Chondrocyte (in vitro differentiated cells): Measurements from ENCODE around the gene CAMK2D. TPM values are rescaled to one million over a fixed set of nuclear protein-coding genes. Genes with fewer than 3 reads are reported as not detected.

Experiments used
- DNase-seq: peaks from one replicate; pipeline ENCODE4 v3.0.0; 2021; ENCODE audit warnings: mixed read lengths, low spot score
- H3K27ac Mint-ChIP-seq: one replicate; pipeline ENCODE4 v1.8.0; 2021; ENCODE audit warnings: mild to moderate bottlenecking, moderate library complexity, mixed read lengths; ENCODE audit not compliant: unreplicated experiment
- H3K27me3 Mint-ChIP-seq: 2 replicates; pipeline ENCODE4 v1.8.0; 2021; ENCODE audit warnings: low read depth, mixed read lengths
- H3K36me3 Mint-ChIP-seq: 2 replicates; pipeline ENCODE4 v1.8.0; 2021; ENCODE audit warnings: low read depth, mixed read lengths
- H3K4me1 Mint-ChIP-seq: 2 replicates; pipeline ENCODE4 v1.8.0; 2021; ENCODE audit warnings: low read depth, mild to moderate bottlenecking, mixed read lengths
- H3K4me3 Mint-ChIP-seq: one replicate; pipeline ENCODE4 v1.8.0; 2021; ENCODE audit warnings: mild to moderate bottlenecking, moderate library complexity, mixed read lengths; ENCODE audit not compliant: unreplicated experiment
- H3K9me3 Mint-ChIP-seq: 2 replicates; pipeline ENCODE4 v1.8.0; 2021; ENCODE audit warnings: low read depth, mixed read lengths
- total RNA-seq: library from RNA; stranded (reverse); gene quantifications from 3 replicates; pipeline ENCODE4 v1.2.1, GENCODE V29; 2021
- TF ChIP-seq, protein P1 (sequence below): fragments of 200-600 bp; sonication (generic); IDR thresholded peaks from 2 replicates; pipeline ENCODE4 v1.5.0; 2021; ENCODE audit warnings: antibody characterized with exemption, mild to moderate bottlenecking, moderate library complexity

The CAMK2D gene
- total RNA-seq, 1 donor from 2014 or later: 73.7 TPM

DNA sequence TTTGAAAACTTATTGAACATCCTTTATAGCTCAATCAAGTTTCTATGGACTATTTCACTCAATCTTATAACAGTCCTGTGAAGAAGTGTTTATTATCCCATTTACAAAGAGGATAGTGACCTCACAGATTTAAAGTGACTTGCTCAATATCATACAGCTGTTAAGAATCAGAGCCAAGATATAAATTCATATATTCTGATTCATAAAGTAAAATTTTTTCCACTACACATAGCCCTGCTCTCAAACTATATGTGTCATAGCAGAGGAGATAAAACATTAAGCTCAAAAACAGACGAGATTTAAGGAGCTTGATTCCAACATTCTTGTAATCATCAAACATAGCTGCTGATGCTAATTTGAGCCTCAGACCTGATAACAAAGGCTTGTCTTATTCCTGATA is 226.8 kb downstream of the CAMK2D start:
- Mint-ChIP-seq H3K4me3 (no peak overlapping the region), H3K9me3 (no peaks in the 10 kb centered on the region), H3K36me3 (peaks cover 13% of the 10 kb centered on the region), H3K27ac (peak overlapping the region; percentile 46), H3K27me3 (no peaks in the 10 kb centered on the region), H3K4me1 (peaks cover 31% of the 10 kb centered on the region)
- TF ChIP-seq, protein P1, sequence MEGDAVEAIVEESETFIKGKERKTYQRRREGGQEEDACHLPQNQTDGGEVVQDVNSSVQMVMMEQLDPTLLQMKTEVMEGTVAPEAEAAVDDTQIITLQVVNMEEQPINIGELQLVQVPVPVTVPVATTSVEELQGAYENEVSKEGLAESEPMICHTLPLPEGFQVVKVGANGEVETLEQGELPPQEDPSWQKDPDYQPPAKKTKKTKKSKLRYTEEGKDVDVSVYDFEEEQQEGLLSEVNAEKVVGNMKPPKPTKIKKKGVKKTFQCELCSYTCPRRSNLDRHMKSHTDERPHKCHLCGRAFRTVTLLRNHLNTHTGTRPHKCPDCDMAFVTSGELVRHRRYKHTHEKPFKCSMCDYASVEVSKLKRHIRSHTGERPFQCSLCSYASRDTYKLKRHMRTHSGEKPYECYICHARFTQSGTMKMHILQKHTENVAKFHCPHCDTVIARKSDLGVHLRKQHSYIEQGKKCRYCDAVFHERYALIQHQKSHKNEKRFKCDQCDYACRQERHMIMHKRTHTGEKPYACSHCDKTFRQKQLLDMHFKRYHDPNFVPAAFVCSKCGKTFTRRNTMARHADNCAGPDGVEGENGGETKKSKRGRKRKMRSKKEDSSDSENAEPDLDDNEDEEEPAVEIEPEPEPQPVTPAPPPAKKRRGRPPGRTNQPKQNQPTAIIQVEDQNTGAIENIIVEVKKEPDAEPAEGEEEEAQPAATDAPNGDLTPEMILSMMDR: no peak
- no peak for DNase-seq

DNA sequence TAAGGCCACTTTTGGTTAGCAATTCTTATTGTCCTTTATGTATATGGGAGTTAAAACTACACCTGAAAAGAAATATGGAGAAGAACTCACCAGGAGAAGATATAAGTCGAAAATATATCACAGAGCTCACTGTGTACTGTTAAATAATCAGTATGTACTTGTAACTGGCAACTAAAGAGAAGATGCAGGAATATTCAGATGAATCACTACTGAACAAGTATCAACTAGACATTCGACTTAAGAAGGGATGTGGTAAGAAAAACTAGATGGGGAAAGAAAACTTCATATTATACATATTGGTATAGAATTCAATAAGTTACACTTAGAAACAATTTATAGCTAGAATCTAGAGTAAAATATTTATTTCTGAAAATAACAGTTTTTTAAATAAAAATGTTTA is 230.0 kb downstream of the CAMK2D start:
- Mint-ChIP-seq H3K27ac (no peak overlapping the region), H3K27me3 (no peaks in the 10 kb centered on the region), H3K36me3 (peaks cover 16% of the 10 kb centered on the region), H3K4me1 (peaks cover 23% of the 10 kb centered on the region), H3K9me3 (no peaks in the 10 kb centered on the region), H3K4me3 (no peak overlapping the region)
- TF ChIP-seq, protein P1: no peak
- DNase-seq: no peak

DNA sequence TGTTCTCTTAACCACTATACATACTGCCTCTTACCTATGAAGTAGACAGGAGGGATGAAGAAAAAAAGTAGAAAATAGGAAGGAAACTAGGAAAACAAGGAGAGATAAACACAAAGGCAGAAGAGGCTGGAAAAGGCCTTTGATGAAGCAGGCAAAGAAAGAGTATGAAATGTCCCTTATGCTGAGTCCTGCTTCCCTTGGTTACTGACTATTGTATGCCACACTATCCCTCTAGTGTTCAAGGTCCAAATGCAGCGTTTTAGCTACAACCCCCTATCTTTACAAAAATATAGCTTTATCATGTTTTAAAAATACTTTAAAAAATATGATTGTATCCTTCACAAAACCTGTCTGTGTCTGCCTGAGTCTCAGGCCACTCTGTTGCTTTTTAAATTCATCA is 233.1 kb downstream of the CAMK2D start:
- TF ChIP-seq, protein P1: no peak
- DNase-seq: no peak
- H3K4me3 Mint-ChIP-seq: no peak overlapping the region
- no peak overlapping the region for H3K27ac Mint-ChIP-seq
- peaks cover 21% of the 10 kb centered on the region for H3K36me3 Mint-ChIP-seq
- no peaks in the 10 kb centered on the region for H3K9me3 Mint-ChIP-seq
- H3K27me3 Mint-ChIP-seq: no peaks in the 10 kb centered on the region
- H3K4me1 Mint-ChIP-seq: peaks cover 6% of the 10 kb centered on the region

DNA sequence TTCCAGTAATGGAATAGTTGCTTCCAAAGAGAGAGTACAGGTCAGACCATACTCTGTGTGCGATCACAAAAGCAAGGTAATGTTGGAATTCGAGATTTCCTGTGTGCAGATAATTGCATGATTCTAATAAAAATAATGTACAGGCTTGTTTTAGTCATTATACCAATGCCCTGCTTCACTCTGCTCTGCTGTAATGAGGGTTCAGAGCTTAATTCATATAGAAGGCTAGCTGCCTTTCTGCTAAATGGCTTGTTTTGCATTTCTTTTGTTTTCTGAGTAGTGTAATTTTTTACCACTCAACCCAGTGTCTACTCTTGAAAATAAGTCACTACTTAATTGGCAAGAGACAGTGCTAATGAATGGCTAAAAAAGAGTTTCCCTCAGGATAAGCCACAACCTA is 236.0 kb downstream of the CAMK2D start:
- H3K4me3 Mint-ChIP-seq: no peak overlapping the region
- TF ChIP-seq, protein P1: no peak
- H3K36me3 Mint-ChIP-seq: peaks cover 22% of the 10 kb centered on the region
- H3K9me3 Mint-ChIP-seq: no peaks in the 10 kb centered on the region
- no peaks in the 10 kb centered on the region for H3K27me3 Mint-ChIP-seq
- H3K4me1 Mint-ChIP-seq: peaks cover 3% of the 10 kb centered on the region
- no peak for DNase-seq
- H3K27ac Mint-ChIP-seq: no peak overlapping the region

DNA sequence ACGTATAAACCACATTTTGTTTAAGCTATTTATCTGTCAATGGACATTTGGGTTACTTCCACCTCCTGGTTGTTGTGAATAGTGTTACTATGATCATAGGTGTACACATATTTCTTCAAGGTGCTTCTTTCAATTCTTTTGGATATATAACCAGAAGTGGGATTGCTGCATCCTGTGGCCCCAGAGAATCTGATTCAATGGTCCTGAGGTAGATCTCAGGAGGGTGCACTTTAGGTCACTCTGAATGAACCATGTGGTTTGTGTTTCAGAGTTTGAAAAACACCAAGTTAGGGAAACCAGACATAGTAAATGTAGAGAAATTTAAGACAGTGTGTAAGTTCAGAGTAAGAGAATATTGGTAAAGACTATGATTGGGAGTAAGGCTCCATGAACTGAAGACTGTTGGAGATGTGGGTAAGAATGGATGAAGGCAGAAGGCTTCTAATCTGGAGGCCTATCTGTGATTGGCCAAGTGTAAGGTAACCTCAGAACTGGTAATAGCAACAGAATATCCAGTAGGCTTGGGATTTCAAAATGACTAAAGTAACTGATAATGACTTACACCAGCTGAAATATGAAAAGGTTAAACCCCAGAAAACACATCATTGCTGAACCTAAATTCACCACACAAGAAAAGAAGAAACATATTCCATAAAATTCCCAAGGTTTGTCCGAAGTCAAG is 236.9 kb downstream of the CAMK2D start:
- no peaks in the 10 kb centered on the region for H3K9me3 Mint-ChIP-seq
- H3K27ac Mint-ChIP-seq: no peak overlapping the region
- TF ChIP-seq, protein P1: no peak
- no peaks in the 10 kb centered on the region for H3K27me3 Mint-ChIP-seq
- H3K4me1 Mint-ChIP-seq: peaks cover 3% of the 10 kb centered on the region
- peaks cover 21% of the 10 kb centered on the region for H3K36me3 Mint-ChIP-seq
- no peak for DNase-seq
- no peak overlapping the region for H3K4me3 Mint-ChIP-seq
